HG02884 (cell line): ENCODE results near the gene ITIH1.

ENCODE experiments used
- ATAC-seq: cut with Tn5 transposase; IDR thresholded peaks from one replicate; pipeline ENCODE4 v1.9.1; 2021; ENCODE audit warnings: mild to moderate bottlenecking, moderate library complexity; ENCODE audit not compliant: unreplicated experiment

ITIH1 gene

GRCh38 chr3:52810923-52811322 is 33.5 kb downstream of the ITIH1 start:
- ATAC-seq: no peak

- ATAC-seq: no peak
These were observed 34.1 kb downstream of the ITIH1 start for GRCh38 chr3:52811452-52812011.

- ATAC-seq: no peak
These were observed 36.4 kb downstream of the ITIH1 start for GRCh38 chr3:52813810-52814209.

GRCh38 chr3:52816199-52816598 is 38.8 kb downstream of the ITIH1 start:
- ATAC-seq: no peak

GRCh38 chr3:52816654-52817053 is 39.3 kb downstream of the ITIH1 start:
- ATAC-seq: no peak

- no peak for ATAC-seq
These were observed 39.8 kb downstream of the ITIH1 start for GRCh38 chr3:52817221-52817620.

GRCh38 chr3:52817860-52818259 is 40.5 kb downstream of the ITIH1 start:
- no peak for ATAC-seq

GRCh38 chr3:52819936-52820335 is 42.5 kb downstream of the ITIH1 start:
- ATAC-seq: no peak

- no peak for ATAC-seq
These were observed 43.3 kb downstream of the ITIH1 start for GRCh38 chr3:52820736-52821135.

- no peak for ATAC-seq
These were observed 45.0 kb downstream of the ITIH1 start for GRCh38 chr3:52822363-52822762.

- no peak for ATAC-seq
These were observed 46.6 kb downstream of the ITIH1 start for GRCh38 chr3:52824037-52824436.

GRCh38 chr3:52827441-52827840 is 50.0 kb downstream of the ITIH1 start:
- ATAC-seq: no peak

GRCh38 chr3:52827866-52828376 is 50.5 kb downstream of the ITIH1 start:
- ATAC-seq: no peak

- ATAC-seq: no peak
These were observed 52.1 kb downstream of the ITIH1 start for GRCh38 chr3:52829482-52829881.

- no peak for ATAC-seq
These were observed 52.6 kb downstream of the ITIH1 start for GRCh38 chr3:52829906-52830463.

GRCh38 chr3:52830535-52831258 is 53.3 kb downstream of the ITIH1 start, which contains the start of gene ITIH4:
Gene ITIH4, minus strand, starts transcription at chr3:52830672. Its CDS starts 30 bp downstream, at chr3:52830642.
- no peak for ATAC-seq

- no peak for ATAC-seq
These were observed 54.3 kb downstream of the ITIH1 start for GRCh38 chr3:52831500-52832301.

- ATAC-seq: no peak
These were observed 55.8 kb downstream of the ITIH1 start for GRCh38 chr3:52833202-52833601.

- no peak for ATAC-seq
These were observed 57.6 kb downstream of the ITIH1 start, which contains the start of gene MUSTN1 for GRCh38 chr3:52834871-52835501. Gene MUSTN1, minus strand, starts transcription at chr3:52835019. Its CDS starts 71 bp downstream, at chr3:52834948.

- no peak for ATAC-seq
These were observed 58.5 kb downstream of the ITIH1 start for GRCh38 chr3:52835766-52836470.
